Right renal pelvis (tissue), 4 donors: ENCODE results near the gene ENTPD2. TPM values are rescaled to one million over a fixed set of nuclear protein-coding genes. Genes with fewer than 3 reads are reported as not detected.
A peak's percentile ranks its signal among the peaks of the same experiment; 100 is the strongest.
"Not testable (repeated sequence)": the region's sequence is repeated elsewhere in the genome, so short reads cannot be mapped to it uniquely, and the experiment has no call there.

Source experiments
- DNase-seq, 4 donors: peaks; one replicate each; pipeline ENCODE4 v3.0.0-alpha.2; 2013; ENCODE audit warnings: low read depth in 4 of 4, low spot score in 3 of 4, missing footprints in 1 of 4
- polyA plus RNA-seq, 4 donors: library from polyadenylated mRNA; unstranded; fragments of 120-200 nt; gene quantifications; one replicate each; pipeline ENCODE4 v1.2.1, GENCODE V29; 2013; ENCODE audit not compliant: insufficient read length in 4 of 4

ENTPD2 gene
- polyA plus RNA-seq, 4 donors, result 3.4 to 7.4 (median 4.2) TPM

DNA sequence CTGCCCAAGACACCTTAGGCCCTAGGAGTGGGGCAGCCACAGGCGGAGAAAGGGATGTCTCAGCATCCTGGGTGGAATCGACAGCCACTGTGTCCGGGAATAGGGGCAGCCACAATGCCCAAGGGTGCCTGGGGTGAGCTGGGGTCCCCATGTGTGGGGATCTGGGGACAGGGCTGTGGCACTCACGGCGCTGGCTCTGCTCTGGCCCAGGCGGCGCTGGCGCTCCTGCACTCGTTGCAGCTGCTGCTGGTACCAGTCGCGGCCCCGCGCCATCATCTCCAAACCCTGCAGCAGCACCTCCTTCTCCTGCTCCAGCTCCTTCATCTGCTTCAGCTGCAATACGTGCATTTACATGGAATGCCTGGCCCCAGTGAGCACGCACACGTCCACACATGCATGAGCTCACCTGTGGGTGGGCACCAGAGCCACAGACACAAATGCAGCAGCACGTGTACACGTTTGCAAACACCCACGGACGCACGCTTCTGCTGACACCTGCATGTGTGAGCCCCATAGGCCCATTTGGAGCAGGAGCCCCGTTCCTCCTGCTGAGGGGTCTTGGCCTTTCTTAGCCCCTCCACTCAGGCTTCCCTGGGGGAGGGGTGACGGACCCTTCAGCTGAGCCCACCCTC is 11.6 kb upstream of the ENTPD2 start:
- no peak for DNase-seq

DNA sequence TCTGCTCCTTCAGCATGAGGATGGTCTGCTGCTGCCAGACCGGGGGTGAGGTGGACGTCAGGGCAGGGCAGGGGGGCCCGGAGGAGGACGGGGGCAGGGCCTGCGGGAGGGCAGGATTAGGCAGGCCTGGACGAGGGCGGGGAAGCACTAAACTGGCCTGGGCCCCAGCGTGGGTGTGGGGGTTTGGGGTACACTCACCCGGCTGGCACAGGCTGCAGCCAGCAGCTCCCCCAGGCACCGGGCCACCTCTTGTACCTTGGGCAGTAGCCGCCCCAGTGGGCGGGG is 11.0 kb upstream of the ENTPD2 start:
- no peak for DNase-seq

DNA sequence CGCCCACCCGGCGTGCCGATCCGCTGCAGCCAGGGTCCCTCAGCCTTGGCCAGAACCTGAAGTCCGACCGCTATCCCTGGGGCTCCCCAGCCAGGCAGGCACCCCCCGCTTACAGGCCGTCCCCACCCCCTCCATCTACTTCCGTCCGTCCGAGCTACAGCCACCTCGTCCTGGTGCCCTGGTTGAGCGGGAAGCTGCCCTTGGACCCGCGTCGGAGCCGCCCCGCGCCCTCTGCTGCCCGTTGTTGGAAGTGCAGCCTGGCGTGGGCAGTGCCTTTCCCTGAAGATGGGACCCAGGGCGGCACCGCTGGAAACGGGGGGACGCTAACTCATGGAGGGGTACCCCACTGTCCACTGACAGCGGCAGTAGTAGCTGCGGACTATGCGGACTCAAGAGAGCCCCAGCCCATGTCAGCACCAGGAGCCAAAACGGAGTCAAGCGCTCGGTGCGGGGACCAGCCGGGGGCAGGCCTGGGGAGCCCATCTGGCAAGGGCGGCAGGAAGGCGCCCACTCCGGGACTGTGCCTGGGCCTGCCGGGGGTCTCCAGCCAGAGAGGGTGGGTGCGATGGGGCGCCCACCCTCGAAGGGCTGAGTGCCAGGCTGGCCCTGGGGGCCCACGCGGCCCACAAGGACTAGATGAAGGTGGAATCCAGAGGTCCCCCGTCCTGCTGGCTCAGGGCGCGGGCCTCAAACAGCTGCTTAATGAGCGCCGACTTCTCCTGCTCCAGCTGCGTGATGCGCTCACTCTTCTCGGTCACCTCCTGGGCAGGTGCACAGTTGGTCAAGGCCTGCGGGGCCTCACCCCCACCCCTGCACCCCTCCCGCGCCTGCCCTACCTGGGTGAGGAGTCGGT is 10.4 kb upstream of the ENTPD2 start:
- DNase-seq, result no peak

DNA sequence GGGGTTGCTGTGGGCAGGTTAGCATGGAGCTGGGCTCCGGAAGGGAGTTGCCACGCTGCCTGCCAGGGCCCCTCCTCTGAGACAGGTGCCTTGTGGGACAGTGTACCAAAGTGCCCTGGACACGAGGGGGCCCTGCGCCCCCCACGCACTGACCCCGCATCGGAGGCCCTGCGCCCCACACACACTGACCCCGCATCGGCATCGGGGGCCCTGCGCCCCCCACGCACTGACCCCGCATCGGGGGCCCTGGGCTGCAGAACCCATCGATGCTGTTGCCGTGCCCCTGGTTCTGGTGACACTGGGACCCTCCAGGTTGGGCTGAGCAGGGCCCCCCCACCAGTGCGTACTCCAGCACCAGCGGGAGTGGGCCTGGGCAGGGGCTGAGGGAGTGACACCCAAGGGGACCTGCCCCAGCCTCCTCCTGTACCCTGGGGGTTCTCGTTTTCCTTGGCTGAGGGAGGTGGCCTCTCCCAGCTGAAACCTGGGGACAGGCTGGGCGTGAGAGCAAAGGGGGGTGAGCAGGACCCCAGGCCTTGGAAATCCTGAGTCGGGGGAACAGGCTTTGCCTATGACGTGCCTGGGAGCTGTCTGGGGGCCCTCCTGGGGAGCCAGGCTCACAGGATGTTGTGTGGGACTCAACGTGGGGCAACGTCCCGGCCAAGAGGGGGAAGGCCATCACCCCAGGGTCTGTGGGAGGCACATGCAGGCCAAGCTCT is 9.6 kb upstream of the ENTPD2 start:
- DNase-seq, result no peak

DNA sequence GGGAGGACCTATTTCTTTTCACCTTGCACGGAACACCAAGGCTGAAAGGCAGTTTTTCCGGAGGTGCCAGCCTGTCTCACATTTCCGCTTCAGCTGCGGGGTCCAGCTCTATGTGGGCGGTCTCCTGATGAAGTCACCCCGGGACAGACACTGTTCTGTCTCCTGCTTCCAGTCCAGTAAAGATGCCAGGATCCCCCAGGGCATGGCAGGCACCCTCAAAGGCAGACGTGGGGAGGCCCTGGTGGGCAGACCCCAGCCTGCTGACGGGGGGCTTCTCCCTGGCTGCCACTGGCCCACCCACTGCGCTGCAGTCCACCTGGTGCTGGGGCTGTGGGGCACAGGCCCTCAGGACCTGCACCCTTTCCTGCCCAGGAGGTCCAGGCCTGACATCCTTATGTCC is 8.9 kb upstream of the ENTPD2 start:
- DNase-seq, result not testable (repeated sequence)

DNA sequence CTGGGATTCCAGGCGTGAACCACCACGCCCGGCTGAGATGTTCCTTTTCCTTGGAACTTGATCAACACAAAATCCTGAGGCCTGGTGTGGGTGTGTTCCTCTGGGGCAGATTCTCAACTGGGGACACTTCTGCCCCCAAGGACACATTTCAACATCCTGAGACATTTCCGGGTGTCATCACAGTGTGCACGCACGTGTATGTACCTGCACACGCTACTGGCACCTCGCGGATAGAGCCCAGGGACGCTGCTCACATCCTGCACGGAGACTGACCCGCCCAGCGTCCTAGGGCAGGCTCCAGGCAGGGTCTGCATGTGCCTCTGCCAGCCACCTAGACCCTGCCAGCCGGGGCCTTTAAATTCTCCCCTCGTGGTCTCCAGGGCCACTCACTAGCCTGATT is 8.5 kb upstream of the ENTPD2 start:
- no peak for DNase-seq

DNA sequence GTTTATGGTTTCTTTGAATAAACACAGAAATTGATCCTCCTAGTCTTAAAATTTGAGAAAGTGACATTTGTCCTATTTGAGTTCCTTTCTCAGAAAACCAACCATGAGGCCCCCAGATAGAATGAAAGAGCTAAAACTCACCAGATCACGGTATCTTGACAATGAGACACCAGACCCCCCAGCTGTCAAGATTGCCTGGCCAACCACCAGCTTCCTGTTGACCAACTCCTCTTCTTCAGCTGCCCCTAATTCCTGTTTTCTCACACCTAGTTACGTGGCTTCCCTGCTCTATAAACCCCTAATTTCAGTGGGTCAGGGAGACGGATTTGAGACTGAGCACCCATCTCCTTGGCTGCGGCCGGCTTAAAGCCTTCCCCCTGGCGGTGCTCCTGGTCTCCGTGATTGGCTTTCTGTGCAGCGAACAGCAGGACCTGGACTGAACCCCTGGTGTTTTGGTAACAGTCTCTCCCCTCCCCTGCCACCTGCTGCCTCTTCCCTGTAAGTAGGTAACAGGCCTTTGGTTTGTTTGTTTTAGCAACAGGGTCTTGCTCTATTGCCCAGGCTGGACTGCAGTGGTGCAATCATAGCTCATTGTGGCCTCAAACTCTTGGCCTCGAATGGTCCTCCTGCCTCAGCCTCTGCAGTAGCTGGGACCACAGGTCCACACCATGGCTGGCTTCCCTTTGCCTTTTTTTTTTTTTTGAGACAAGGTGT is 4.8 kb upstream of the ENTPD2 start:
- DNase-seq, result no peak

DNA sequence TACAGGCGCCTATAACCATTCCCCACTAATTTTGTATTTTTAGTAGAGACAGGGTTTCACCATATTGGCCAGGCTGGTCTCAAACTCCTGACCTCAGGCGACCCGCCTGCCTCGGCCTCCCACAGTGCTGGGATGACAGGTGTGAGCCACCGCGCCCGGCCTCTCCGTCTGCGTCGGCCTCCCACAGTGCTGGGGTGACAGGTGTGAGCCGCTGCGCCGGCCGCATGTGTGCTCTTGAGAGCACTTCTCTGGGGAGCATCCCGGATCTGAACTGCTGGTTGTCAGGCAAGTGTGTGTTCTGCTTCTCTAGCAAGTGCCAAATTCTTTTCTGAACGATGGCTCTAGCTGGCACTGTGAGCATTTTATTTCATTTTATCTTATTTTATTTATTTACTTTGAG is 3.7 kb upstream of the ENTPD2 start:
- no peak for DNase-seq

DNA sequence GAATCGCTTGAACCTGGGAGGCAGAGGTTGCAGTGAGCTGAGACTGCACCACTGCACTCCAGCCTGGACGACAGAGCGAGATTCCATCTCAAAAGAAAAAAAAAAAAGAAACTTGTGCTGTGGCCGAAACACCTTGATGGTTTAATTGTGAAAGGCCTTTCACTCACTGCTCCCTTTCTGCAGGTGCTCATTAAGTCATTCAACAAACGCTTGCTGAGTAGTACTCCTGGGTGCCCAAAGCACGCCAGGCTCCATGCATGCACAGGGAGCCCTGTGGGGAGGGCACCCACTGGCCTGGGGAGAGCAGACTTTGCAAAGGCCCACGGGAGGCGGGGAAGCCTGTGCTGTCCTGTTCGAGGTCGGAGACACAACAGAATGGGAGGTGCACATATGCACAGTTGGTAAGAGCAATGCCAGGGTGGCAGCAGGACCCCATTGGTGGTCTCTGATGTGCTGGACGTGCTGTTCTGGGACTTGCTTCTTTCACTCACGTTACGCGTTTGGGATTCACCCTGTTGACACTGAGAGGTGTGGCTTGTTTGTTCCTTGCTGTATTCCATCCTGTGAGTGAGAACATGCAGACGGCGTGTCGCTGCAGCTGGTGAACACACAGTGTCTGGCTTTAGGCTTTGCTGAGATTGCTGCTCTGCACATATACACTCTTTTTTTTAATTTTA is 3.0 kb upstream of the ENTPD2 start:
- no peak for DNase-seq

DNA sequence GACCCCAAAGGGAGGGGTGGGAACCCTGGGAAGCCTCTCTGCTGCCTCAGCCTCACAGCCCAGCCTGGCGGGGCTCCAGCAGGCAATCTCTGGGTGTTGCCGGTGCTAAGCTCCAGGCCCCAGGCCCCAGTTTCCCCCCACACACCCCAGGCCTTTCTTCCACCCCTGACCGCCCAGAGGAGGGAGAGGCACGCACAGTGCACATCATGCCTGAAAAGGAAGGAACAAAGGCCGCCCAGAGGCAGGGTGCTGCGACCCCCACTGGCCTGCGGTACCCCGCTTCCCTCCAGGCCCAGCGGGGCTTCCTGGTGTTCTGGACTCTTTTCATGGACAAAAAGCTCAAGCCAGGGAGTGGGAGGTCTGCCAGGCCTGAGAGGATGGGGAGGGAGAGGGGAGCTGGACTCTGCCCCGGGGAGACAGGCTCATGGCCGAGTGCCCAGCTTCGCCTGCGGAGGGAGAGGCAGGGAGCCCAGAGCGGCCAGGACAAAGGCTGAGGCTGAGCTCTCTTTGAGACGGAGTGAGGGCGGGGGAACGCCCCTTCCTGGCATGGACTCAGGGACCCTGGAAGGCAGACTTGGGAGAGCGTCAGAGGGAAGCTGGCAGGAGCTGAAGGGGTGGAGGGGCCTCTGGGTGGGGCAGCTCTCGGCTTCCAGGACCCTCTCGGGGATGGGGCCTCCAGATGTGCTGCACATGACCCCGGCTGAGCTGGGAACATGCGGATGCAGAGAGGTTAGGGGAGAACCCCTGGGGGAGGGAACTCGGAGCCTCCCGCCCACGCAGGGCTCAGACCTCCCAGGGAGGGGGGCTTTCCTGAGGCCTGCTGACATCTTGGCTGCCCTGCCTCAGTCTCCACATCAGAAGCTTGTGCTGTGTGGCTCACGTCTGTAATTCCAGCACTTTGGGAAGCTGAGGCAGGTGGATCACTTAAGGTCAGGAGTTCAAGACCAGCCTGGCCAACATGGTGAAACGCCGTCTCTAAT is 1.8 kb upstream of the ENTPD2 start:
- DNase-seq, result peak in 1 of 4 donors; percentile 63

DNA sequence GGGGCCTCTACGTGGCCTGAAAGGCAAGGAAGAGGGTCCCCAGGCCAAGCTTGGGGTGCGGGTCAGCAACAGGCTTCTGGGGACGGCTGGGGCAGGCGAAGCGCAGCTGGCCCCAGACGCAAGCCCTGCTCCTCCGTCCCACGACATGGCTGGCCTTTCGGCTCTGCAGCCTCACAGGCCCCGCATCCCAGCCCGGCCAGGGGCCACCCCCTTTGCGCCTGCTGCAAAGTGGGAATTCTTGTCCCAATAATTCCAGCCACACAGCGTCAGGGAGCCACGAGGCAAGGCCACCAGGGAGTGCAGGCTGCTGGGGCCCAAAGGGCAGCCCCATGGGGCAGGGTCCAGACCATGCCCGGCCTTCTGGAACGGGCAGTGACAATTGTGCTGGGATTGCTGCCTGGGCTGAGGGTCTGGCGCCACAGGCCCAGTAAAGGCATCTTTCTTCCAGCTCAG is 1.1 kb upstream of the ENTPD2 start:
- no peak for DNase-seq

DNA sequence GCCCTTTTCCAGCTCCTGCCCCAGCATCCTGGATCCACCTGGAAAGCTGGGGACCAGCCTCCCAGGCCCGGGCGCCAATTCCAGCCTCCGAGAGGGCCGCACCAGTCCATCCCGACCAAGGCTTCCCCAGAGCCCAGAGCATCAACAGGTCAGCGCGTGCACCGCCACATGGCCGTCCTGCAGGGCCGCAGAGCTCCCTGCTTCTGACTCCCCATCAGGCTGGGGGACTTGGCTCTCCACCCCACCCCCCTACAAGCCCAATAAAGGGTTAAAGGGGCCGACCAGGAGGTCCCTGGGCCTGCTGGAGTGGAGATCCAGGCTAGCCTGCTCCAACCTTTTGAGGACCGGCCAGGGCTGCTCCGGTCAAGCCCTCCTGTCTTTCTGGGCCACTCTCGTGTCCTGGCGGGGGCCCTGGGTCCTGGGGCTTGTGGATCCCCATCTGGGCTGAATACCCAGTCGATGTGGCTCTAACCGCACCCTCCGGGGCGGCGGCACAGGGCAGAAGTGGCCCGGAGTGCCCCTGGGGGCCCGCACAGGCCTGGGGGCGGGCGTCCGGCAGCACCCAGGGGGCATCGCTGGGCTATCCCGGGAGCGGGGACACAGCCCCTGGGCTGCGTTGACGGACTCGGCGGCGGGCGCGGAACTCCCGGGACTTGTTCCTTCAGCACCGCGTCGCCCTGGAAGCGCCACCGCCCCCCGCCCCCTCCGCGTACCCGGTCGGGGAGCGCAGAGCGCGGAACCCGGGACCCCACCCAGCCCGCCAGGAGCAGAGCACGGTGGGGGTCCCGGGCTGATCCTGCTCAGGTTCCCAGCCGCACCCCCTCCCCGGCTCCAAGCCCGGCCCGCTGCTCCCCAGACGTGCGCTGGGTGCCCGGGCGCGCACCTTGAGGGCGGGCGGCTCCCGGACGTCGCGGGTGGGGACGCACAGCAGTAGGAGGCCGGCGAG is 590 bp downstream of the ENTPD2 start:
- DNase-seq, result no peak

DNA sequence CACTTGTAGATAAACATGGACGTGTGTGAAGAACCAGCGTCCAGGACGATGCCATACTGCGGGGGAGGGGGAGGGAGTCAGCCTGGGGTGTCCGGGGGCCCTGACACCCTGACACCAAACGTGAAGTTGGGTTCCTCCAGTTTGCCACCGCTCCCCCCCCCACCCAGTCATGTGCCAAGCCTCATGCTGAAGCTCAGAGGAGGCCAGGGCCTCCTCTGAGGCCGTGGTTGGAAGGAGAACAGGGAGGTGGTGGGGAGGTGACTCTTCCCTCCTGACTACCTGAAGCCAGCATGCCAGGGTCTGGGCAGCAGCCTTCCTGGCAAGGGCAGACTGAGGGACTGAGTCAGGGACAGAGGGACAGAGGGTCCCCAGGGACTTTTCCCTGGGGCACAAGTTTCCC is 1.6 kb downstream of the ENTPD2 start:
- no peak for DNase-seq

DNA sequence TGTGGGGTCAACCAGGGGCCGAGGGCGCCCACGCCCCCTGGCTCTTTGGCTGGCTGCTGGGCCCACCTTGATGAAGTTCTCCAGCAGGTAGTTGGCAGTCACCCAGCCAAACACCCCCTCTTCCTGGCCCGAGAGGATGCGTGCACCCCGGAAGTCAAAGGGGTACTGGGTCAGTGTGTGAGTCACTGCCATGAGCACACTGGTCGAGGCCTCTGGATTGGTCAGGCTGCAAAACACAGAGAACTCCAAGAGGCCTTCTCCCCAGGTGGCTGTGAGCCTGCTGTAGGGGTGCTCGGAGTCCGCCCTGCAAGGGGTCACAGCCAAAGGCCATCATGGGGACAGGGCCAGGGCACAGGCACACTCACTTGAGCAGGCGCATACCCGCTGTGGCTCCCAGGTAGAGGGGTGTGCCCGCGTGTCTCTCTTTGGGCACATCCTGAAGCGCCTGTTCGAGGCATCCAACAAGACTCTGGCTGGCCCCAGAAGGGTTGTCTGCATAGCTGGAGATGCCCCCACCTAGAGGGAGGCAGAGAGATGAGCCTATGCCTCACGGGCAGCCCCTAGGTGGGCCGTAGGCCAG is 2.6 kb downstream of the ENTPD2 start:
- no peak for DNase-seq

DNA sequence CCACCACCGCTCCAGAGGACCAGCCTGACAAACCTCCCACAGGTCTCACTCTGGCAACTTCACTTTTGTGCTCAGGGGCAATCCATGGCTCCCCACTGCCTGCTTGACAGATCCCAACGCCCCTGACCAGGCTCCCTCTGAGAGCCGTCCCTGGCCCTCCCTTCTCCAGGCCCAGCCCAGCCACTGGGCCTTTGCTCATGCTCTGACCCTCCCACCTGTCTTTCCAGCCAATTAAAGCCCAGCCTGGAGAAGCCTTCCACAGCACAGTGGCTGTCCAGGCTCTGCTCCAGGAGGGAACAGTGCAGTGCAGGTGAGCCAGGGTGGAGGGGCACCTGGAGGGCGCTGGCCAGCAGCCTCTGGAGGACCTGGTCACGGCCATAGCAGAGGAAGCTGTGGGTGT is 3.3 kb downstream of the ENTPD2 start:
- DNase-seq, result no peak

DNA sequence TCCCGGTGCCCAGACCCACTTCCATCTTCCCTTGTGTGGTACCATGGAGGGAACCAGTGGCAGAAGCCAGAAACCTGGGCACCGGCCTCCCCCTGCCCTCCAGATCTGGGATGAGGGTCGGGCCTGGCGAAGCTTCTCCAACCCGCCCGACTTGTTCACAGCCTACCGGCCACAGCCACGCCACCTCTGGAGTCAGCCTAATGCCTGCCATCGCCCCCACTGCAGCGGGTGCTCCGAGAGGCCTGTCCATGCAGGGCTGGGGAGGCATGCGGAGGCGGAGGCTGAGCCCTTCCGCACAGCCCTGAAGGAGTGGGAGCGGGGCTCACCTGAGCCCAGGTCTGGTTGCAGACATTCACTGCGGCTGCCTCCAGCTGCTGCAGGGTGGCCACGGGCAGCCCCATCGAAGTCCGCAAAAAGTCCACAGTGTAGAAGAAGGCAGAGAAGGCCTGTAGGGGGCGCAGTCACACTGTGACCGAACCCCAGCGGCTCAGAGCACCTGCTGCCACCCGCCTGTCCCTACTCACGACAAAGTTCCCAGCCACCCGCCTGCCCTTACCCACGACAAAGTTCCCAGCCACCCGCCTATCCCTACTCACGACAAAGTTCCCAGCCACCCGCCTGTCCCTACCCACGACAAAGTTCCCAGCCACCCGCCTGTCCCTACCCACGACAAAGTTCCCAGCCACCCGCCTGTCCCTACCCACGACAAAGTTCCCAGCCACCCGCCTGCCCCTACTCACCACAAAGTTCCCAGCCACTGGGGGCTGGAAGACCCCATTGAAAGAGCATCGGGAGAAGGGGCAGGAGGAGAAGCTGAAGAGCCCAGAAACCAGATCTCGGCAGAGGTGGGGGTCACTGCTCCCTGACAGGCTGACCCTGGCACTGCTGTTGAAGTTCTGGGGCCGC is 4.1 kb downstream of the ENTPD2 start:
- no peak for DNase-seq
